Natural killer cell (primary cell): ENCODE results near the gene FREM3. TPM values are rescaled to one million over a fixed set of nuclear protein-coding genes. Genes with fewer than 3 reads are reported as not detected.

Source experiments
- ATAC-seq, 3 donors: fragments of 150-1000 bp in 2 of 3; fragments of 200-7000 bp in 1 of 3; cut with Tn5 transposase; 1 replicate in 1 of 3; 2 replicates in 2 of 3; pipeline ENCODE4 v1.10.0; 2021; ENCODE audit warnings: mild to moderate bottlenecking in 2 of 3, moderate library complexity in 2 of 3
- DNase-seq, 2 donors: peaks; one replicate each; pipeline versions ENCODE4 v3.0.0 to v3.0.0-alpha.2; 2013 to 2021; ENCODE audit warnings: mixed read lengths in 1 of 2
- H3K27ac ChIP-seq: one replicate; pipeline ENCODE4 v1.5.1; 2013; ENCODE audit warnings: mild to moderate bottlenecking, low read length
- H3K27me3 ChIP-seq: one replicate; pipeline ENCODE4 v1.6.1; 2013; ENCODE audit warnings: low read length; ENCODE audit not compliant: control insufficient read depth, insufficient read depth
- H3K36me3 ChIP-seq: one replicate; pipeline ENCODE4 v1.6.1; 2013; ENCODE audit warnings: low read length; ENCODE audit not compliant: control insufficient read depth, insufficient read depth
- H3K4me1 ChIP-seq: one replicate; pipeline ENCODE4 v1.6.1; 2013; ENCODE audit warnings: low read length; ENCODE audit not compliant: control insufficient read depth, insufficient read depth
- H3K4me3 ChIP-seq: one replicate; pipeline ENCODE4 v1.5.1; 2013; ENCODE audit warnings: low read length
- H3K9me3 ChIP-seq: one replicate; pipeline ENCODE4 v1.6.1; 2013; ENCODE audit warnings: low read length; ENCODE audit not compliant: control insufficient read depth, insufficient read depth
- H3K27ac Mint-ChIP-seq, 2 donors: one replicate each; pipeline ENCODE4 v1.8.0; 2022; ENCODE audit warnings: mild to moderate bottlenecking in 2 of 2, mixed read lengths in 2 of 2, moderate library complexity in 1 of 2
- H3K27me3 Mint-ChIP-seq, 2 donors: one replicate each; pipeline ENCODE4 v1.8.0; 2022; ENCODE audit warnings: low read depth in 2 of 2, mixed read lengths in 2 of 2
- H3K36me3 Mint-ChIP-seq: one replicate; pipeline ENCODE4 v1.8.0; 2022; ENCODE audit warnings: mixed read lengths
- H3K4me1 Mint-ChIP-seq, 2 donors: one replicate each; pipeline ENCODE4 v1.8.0; 2022; ENCODE audit warnings: mixed read lengths in 2 of 2
- H3K4me3 Mint-ChIP-seq: one replicate; pipeline ENCODE4 v1.8.0; 2022; ENCODE audit warnings: mild to moderate bottlenecking, moderate library complexity, mixed read lengths
- H3K9me3 Mint-ChIP-seq, 2 donors: one replicate each; pipeline ENCODE4 v1.8.0; 2022; ENCODE audit warnings: mixed read lengths in 2 of 2
- WGBS: methylation state at CpG from one replicate; pipeline ENCODE4 v1.1.7; 2013; ENCODE audit warnings: missing lambda C conversion rate; ENCODE audit not compliant: insufficient coverage; 5-methylcytosine and 5-hydroxymethylcytosine counted together
- intact Hi-C: fragments of 100-400 bp; cut with micrococcal nuclease; formaldehyde crosslinking; loops from one replicate; pipeline ENCODE4 v1.14.2; 2022
- total RNA-seq, 4 donors: library from RNA; stranded (reverse); fragments of 120-200 nt in 1 of 4; gene quantifications; one replicate each; pipeline versions ENCODE4 v1.2.3 to v1.2.4, GENCODE V29; 2013 to 2022
- TF ChIP-seq, protein P1 (sequence below): fragments of 200-600 bp; IDR thresholded peaks from one replicate; pipeline ENCODE4 v1.8.0; 2022; ENCODE audit warnings: antibody characterized with exemption

The FREM3 gene
- total RNA-seq, 3 donors from 2014 or later (not counting 1 experiment from before 2014, with no cell fraction given): 0.07 TPM; not detected in 2

DNA sequence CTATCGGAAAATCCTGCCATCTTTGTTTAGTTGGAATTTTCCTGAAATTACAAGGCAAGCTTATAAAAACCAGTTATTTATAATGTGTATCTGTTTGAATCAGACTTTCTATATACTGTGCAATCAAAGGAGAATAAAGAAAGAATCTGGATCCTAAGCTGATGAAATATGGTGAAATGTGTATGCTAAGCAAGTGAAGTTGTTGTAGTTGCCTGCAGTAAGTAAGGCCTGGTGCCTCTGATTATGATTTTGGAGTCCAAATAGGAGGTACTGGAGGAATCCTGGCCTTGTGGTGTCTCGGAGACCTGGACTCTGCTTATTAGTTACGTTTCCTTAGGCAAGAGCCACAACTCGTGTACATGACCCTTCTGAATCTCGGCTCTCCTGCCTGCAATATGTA is 13.1 kb upstream of the FREM3 start:
- ATAC-seq (no peak), DNase-seq (no peak)
- Histone ChIP-seq H3K4me1 (no peaks in the 10 kb centered on the region), H3K9me3 (no peaks in the 10 kb centered on the region), H3K27me3 (no peaks in the 10 kb centered on the region), H3K27ac (no peak overlapping the region), H3K4me3 (no peak overlapping the region), H3K36me3 (no peaks in the 10 kb centered on the region)
- Mint-ChIP-seq H3K4me3 (no peak overlapping the region), H3K36me3 (no peaks in the 10 kb centered on the region), H3K9me3 (peaks cover 2 to 4% of the 10 kb centered on the region in 2 donors), H3K4me1 (no peaks in the 10 kb centered on the region), H3K27me3 (peaks cover 0 to 2% of the 10 kb centered on the region in 2 donors), H3K27ac (no peak overlapping the region)
- 89% methylated on average over 4 of the region's 5 CpGs for WGBS
- intact Hi-C loops: no loop called here
- TF ChIP-seq, protein P1, sequence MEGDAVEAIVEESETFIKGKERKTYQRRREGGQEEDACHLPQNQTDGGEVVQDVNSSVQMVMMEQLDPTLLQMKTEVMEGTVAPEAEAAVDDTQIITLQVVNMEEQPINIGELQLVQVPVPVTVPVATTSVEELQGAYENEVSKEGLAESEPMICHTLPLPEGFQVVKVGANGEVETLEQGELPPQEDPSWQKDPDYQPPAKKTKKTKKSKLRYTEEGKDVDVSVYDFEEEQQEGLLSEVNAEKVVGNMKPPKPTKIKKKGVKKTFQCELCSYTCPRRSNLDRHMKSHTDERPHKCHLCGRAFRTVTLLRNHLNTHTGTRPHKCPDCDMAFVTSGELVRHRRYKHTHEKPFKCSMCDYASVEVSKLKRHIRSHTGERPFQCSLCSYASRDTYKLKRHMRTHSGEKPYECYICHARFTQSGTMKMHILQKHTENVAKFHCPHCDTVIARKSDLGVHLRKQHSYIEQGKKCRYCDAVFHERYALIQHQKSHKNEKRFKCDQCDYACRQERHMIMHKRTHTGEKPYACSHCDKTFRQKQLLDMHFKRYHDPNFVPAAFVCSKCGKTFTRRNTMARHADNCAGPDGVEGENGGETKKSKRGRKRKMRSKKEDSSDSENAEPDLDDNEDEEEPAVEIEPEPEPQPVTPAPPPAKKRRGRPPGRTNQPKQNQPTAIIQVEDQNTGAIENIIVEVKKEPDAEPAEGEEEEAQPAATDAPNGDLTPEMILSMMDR: no peak

DNA sequence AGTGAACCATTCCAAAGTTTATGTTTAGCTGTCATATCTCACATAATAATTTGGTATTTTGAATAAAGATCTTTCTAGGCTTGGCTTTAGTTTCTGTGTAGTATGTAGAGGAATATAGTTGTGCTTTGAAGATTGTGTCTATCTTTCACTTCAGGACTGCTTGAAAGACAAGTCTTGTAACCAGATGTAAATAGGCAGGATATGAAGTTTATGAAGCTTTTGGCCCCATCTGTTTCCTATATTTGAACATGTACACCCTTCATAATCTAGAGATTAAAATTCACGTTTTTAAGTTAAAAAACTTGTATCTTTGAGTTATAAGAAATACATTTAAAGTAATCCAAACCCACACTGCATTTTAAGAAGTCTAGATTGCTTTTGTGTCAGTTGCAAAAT is 11.7 kb upstream of the FREM3 start:
- Histone ChIP-seq H3K27ac (no peak overlapping the region), H3K4me1 (no peaks in the 10 kb centered on the region), H3K9me3 (no peaks in the 10 kb centered on the region), H3K27me3 (no peaks in the 10 kb centered on the region), H3K4me3 (no peak overlapping the region), H3K36me3 (no peaks in the 10 kb centered on the region)
- Mint-ChIP-seq H3K27me3 (peaks cover 0 to 2% of the 10 kb centered on the region in 2 donors), H3K36me3 (no peaks in the 10 kb centered on the region), H3K4me1 (no peaks in the 10 kb centered on the region), H3K9me3 (peaks cover 2 to 7% of the 10 kb centered on the region in 2 donors), H3K27ac (no peak overlapping the region), H3K4me3 (no peak overlapping the region)
- intact Hi-C loops: no loop called here
- TF ChIP-seq, protein P1: no peak
- no peak for ATAC-seq
- WGBS: no CpG with 5 or more reads among the region's 1 CpG
- no peak for DNase-seq

DNA sequence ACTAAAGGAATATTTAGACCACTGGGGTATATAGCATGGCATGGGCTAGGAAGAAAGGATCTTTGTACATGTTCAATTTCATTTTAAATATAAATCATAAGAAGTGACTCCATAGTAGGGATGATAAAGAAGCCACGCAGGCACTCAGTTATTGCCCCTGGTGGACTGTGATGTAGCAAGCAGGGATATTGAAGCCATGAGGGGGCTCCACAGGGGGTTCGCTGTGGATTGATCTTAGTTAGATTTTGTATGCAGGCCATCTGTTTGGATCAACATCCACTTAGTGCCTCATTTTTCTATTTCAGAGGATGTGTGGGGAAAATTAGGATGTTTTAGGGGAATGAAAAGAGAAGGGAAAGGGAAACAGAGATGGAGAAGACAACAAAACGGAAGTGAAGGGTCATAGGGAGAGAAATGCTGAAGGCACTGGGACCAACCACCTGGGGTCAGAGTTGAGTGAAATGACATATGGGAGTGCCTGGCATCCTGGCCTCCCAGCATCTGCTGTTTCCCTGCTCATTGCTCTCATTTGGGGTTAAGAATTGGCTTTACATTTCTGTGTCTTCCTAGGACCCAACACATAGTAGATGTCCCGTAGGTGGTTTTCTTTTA is 11.2 kb upstream of the FREM3 start:
- TF ChIP-seq, protein P1: no peak
- Mint-ChIP-seq H3K9me3 (peaks cover 3 to 9% of the 10 kb centered on the region in 2 donors), H3K27ac (no peak overlapping the region), H3K4me3 (no peak overlapping the region), H3K27me3 (peaks cover 0 to 2% of the 10 kb centered on the region in 2 donors), H3K4me1 (no peaks in the 10 kb centered on the region), H3K36me3 (no peaks in the 10 kb centered on the region)
- Histone ChIP-seq H3K9me3 (no peaks in the 10 kb centered on the region), H3K4me3 (no peak overlapping the region), H3K27me3 (no peaks in the 10 kb centered on the region), H3K4me1 (no peaks in the 10 kb centered on the region), H3K36me3 (no peaks in the 10 kb centered on the region), H3K27ac (no peak overlapping the region)
- DNase-seq: no peak
- 90% methylated on average over 3 of the region's 4 CpGs for WGBS
- ATAC-seq: no peak
- intact Hi-C loops: no loop called here

DNA sequence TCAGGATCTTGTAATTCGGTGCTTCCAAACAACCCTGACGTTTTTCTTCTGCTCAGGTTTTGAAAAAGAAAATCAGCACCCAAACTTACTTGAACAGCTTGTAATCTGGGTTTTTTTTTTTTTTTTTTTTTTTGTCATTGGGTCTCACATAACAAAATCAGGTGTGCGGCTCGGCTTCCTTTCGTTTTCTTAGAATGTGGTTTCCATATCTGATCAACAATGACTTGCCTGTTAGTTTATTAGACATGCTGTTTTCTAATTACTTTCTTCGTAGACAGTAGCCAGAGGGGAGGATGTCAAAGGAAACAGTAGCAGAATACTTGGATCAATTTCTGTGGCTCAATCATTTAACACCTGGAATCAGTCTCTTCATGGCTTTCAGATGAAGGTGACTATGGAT is 890 bp upstream of the FREM3 start:
- Histone ChIP-seq H3K36me3 (no peaks in the 10 kb centered on the region), H3K27me3 (peaks cover 13% of the 10 kb centered on the region), H3K27ac (no peak overlapping the region), H3K4me1 (peaks cover 16% of the 10 kb centered on the region), H3K9me3 (no peaks in the 10 kb centered on the region), H3K4me3 (no peak overlapping the region)
- ATAC-seq (no peak), DNase-seq (no peak)
- Mint-ChIP-seq H3K27me3 (peaks cover 20 to 41% of the 10 kb centered on the region in 2 donors), H3K4me1 (no peaks in the 10 kb centered on the region), H3K27ac (no peak overlapping the region), H3K4me3 (peak overlapping the region; percentile 53), H3K36me3 (no peaks in the 10 kb centered on the region), H3K9me3 (no peaks in the 10 kb centered on the region)
- TF ChIP-seq, protein P1: no peak
- intact Hi-C loops: no loop called here
- WGBS: 4% methylated on average over 5 of the region's 6 CpGs
